ENCODE results near the gene PNISR. TPM values are rescaled to one million over a fixed set of nuclear protein-coding genes. Genes with fewer than 3 reads are reported as not detected.

PNISR gene
- total RNA-seq, 1 experiment from 2014 or later, result 91.3 TPM

DNA sequence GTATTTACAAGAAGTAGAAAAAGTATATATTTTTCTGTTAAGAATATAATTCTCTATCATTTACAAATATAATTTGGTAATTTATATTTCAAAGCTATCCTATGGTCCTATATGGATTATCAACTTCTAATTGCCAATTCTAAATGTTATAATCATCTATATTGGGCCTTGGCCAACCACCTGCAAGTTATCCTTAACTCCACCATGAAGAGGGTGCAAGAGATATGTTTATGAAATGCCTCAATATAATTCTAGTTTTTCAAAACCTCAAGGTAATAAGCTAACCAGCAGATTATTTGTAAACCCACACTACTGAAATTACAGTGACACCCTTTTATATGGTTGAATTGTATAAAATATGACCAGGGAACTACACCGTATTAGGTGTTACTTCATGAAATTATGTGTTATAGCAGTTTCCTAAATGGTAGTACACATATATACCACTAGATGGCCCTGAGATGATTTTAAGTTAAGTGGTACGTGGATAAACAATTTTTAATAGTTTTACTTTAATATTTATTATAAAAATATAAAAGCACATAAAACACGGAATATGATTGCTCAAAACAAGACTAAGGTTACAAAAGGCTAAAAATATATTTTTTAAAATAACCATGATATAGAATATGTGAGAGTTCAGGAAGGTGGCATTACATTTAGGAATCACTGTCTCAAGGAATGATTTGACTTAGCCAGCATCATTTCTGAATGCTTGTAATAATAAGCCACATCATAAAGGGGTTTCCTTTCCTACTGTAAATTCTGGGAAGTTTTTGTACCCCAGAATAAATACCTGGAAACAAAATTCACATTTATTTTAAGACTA is 9.8 kb upstream of the PNISR start:
- H3K27ac ChIP-seq (ENCODE audit: low read length), result no peak overlapping the region
- no peak overlapping the region for H3K4me3 ChIP-seq (ENCODE audit: low read depth in 2 of 2, low read length in 2 of 2)
- POLR2A ChIA-PET, result interaction anchor here (0.7 kb wide), 1 partner anchor 26 kb away, joined by 3 read pairs; no protein-coding TSS in a partner anchor
- H3K9me3 ChIP-seq (ENCODE audit: control insufficient read depth, insufficient read depth, low read depth, low read length), result no peaks in the 10 kb centered on the region
- no peaks in the 10 kb centered on the region for H3K27me3 ChIP-seq (ENCODE audit: control insufficient read depth, insufficient read depth, low read length)
- H3K36me3 ChIP-seq (ENCODE audit: control insufficient read depth, insufficient read depth, low read length), result peaks cover 7% of the 10 kb centered on the region; the same call in 1 of the 2 replicates
- peak; percentile 70; the same call in 1 of the 2 replicates for ATAC-seq
- intact Hi-C loops (cut with micrococcal nuclease; ENCODE audit: unreplicated experiment) (no loop called here), in situ Hi-C loops (cut with HindIII; ENCODE audit: low pct_unique_long_range_greater_than_20kb, low sequenced_read_pairs) (no loop called here)
- H3K4me1 ChIP-seq (ENCODE audit: control insufficient read depth, insufficient read depth, low read length), result peaks cover 10% of the 10 kb centered on the region; the same call in 1 of the 2 replicates
- BruUV-seq (replicated peaks), result no TSS peak
- CTCF ChIA-PET, result no interaction called here
- no peak for DNase-seq (ENCODE audit: low read depth, low spot score)
- TF ChIP-seq POLR2AphosphoS5 (IDR thresholded peaks at IDR 0.05; ENCODE audit: low read depth, low read length), result no peak
- TF ChIP-seq, protein P1, sequence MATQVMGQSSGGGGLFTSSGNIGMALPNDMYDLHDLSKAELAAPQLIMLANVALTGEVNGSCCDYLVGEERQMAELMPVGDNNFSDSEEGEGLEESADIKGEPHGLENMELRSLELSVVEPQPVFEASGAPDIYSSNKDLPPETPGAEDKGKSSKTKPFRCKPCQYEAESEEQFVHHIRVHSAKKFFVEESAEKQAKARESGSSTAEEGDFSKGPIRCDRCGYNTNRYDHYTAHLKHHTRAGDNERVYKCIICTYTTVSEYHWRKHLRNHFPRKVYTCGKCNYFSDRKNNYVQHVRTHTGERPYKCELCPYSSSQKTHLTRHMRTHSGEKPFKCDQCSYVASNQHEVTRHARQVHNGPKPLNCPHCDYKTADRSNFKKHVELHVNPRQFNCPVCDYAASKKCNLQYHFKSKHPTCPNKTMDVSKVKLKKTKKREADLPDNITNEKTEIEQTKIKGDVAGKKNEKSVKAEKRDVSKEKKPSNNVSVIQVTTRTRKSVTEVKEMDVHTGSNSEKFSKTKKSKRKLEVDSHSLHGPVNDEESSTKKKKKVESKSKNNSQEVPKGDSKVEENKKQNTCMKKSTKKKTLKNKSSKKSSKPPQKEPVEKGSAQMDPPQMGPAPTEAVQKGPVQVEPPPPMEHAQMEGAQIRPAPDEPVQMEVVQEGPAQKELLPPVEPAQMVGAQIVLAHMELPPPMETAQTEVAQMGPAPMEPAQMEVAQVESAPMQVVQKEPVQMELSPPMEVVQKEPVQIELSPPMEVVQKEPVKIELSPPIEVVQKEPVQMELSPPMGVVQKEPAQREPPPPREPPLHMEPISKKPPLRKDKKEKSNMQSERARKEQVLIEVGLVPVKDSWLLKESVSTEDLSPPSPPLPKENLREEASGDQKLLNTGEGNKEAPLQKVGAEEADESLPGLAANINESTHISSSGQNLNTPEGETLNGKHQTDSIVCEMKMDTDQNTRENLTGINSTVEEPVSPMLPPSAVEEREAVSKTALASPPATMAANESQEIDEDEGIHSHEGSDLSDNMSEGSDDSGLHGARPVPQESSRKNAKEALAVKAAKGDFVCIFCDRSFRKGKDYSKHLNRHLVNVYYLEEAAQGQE (IDR thresholded peaks at IDR 0.05; ENCODE audit: insufficient read depth in 1 of 2, low read depth in 2 of 2, low read length in 1 of 2), result no peak
- TF ChIP-seq, protein P2, sequence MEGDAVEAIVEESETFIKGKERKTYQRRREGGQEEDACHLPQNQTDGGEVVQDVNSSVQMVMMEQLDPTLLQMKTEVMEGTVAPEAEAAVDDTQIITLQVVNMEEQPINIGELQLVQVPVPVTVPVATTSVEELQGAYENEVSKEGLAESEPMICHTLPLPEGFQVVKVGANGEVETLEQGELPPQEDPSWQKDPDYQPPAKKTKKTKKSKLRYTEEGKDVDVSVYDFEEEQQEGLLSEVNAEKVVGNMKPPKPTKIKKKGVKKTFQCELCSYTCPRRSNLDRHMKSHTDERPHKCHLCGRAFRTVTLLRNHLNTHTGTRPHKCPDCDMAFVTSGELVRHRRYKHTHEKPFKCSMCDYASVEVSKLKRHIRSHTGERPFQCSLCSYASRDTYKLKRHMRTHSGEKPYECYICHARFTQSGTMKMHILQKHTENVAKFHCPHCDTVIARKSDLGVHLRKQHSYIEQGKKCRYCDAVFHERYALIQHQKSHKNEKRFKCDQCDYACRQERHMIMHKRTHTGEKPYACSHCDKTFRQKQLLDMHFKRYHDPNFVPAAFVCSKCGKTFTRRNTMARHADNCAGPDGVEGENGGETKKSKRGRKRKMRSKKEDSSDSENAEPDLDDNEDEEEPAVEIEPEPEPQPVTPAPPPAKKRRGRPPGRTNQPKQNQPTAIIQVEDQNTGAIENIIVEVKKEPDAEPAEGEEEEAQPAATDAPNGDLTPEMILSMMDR (IDR thresholded peaks at IDR 0.05), result peak; percentile 61; the same call in 1 of the 2 replicates
- no peak for TF ChIP-seq TCF7L2 (IDR thresholded peaks at IDR 0.05; ENCODE audit: low read depth, low read length)
- no peak for TF ChIP-seq SIN3A (IDR thresholded peaks at IDR 0.05; ENCODE audit: borderline replicate concordance, insufficient read depth, low read depth, low read length)

DNA sequence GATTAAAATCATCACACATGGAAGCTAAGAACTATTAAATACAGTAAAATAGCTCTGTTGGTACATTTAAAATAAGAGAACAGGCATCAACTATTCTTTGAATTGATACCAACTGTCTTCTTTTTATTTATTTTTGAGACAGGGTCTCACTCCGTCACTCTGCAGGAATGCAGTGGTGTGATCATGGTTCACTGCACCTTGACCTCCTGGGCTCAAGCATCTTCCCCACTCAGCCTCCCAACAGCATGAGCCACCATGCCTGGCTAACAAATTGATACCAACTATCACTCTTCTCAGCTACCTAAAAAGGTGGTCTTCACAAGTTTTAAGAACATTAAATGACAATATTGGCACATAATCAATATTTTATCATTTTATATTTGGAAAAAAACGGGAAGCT is 7.8 kb upstream of the PNISR start:
- peaks cover 7% of the 10 kb centered on the region; the same call in 1 of the 2 replicates for H3K36me3 ChIP-seq (ENCODE audit: control insufficient read depth, insufficient read depth, low read length)
- in situ Hi-C loops (cut with HindIII; ENCODE audit: low pct_unique_long_range_greater_than_20kb, low sequenced_read_pairs), result no loop called here
- no peaks in the 10 kb centered on the region for H3K9me3 ChIP-seq (ENCODE audit: control insufficient read depth, insufficient read depth, low read depth, low read length)
- BruUV-seq (replicated peaks), result no TSS peak
- H3K27ac ChIP-seq (ENCODE audit: low read length), result no peak overlapping the region
- ATAC-seq, result no peak
- intact Hi-C loops (cut with micrococcal nuclease; ENCODE audit: unreplicated experiment), result no loop called here
- H3K4me3 ChIP-seq (ENCODE audit: low read depth in 2 of 2, low read length in 2 of 2), result no peak overlapping the region
- ChIA-PET CTCF (no interaction called here), POLR2A (interaction anchor here (0.6 kb wide), 1 partner anchor 56 kb away, joined by 3 read pairs; no protein-coding TSS in a partner anchor)
- H3K27me3 ChIP-seq (ENCODE audit: control insufficient read depth, insufficient read depth, low read length), result no peaks in the 10 kb centered on the region
- DNase-seq (ENCODE audit: low read depth, low spot score), result no peak
- TF ChIP-seq SIN3A (IDR thresholded peaks at IDR 0.05; ENCODE audit: borderline replicate concordance, insufficient read depth, low read depth, low read length) (no peak), POLR2AphosphoS5 (IDR thresholded peaks at IDR 0.05; ENCODE audit: low read depth, low read length) (no peak), TCF7L2 (IDR thresholded peaks at IDR 0.05; ENCODE audit: low read depth, low read length) (no peak)
- TF ChIP-seq, protein P1 (IDR thresholded peaks at IDR 0.05; ENCODE audit: insufficient read depth in 1 of 2, low read depth in 2 of 2, low read length in 1 of 2), result no peak
- TF ChIP-seq, protein P2 (IDR thresholded peaks at IDR 0.05), result no peak
- peaks cover 10% of the 10 kb centered on the region; the same call in 1 of the 2 replicates for H3K4me1 ChIP-seq (ENCODE audit: control insufficient read depth, insufficient read depth, low read length)

Measured in Panc1 (cell line).